K562 (cell line): ENCODE measurements around the gene SLC11A1. TPM values are rescaled to one million over a fixed set of nuclear protein-coding genes. Genes with fewer than 3 reads are reported as not detected.

Experiments used
- ETS2 ChIP-seq: IDR thresholded peaks from 2 replicates; pipeline ENCODE4 v1.6.1; 2016; ENCODE audit warnings: borderline replicate concordance, missing genetic modification characterization, mild to moderate bottlenecking, moderate library complexity, missing compliant biosample characterization; ENCODE audit not compliant: poor library complexity, severe bottlenecking
- ETV5 ChIP-seq: sonication (generic); formaldehyde crosslinking; IDR thresholded peaks from 2 replicates; pipeline ENCODE4 v1.4.0; 2020; ENCODE audit warnings: low read depth, mild to moderate bottlenecking, missing genetic modification reagents
- HCFC1 ChIP-seq: IDR thresholded peaks from 2 replicates; pipeline ENCODE4 v1.6.1; 2012; ENCODE audit warnings: low read depth, low read length, improper control_type of control experiment
- KLF6 ChIP-seq: fragments of 250-450 bp; sonication (Bioruptor Pico); IDR thresholded peaks from 2 replicates; pipeline ENCODE4 v1.4.0; 2020; ENCODE audit warnings: mild to moderate bottlenecking, moderate library complexity, borderline replicate concordance
- MIER1 ChIP-seq: fragments of 450-650 bp; IDR thresholded peaks from 2 replicates; pipeline ENCODE4 v1.6.1; 2016; ENCODE audit warnings: antibody characterized with exemption, mild to moderate bottlenecking, low read depth
- NKRF ChIP-seq: fragments of 450-650 bp; IDR thresholded peaks from 2 replicates; pipeline ENCODE4 v1.6.1; 2016; ENCODE audit warnings: borderline replicate concordance
- NR4A1 ChIP-seq, 2 experiments: fragments of 250-450 bp in 1 of 2; fragments of 450-650 bp in 1 of 2; sonication (Bioruptor Pico) in 1 of 2; IDR thresholded peaks; 2 replicates each; pipeline versions ENCODE4 v1.4.0 to v1.6.1; 2016 to 2020; ENCODE audit warnings: mild to moderate bottlenecking in 2 of 2, missing compliant biosample characterization in 1 of 2, missing genetic modification characterization in 1 of 2, moderate library complexity in 1 of 2
- PURB ChIP-seq: sonication (generic); formaldehyde crosslinking; IDR thresholded peaks from 2 replicates; pipeline ENCODE4 v1.9.0; 2021; ENCODE audit warnings: low read depth, mild to moderate bottlenecking, missing genetic modification reagents
- SMAD3 ChIP-seq: fragments of 450-650 bp; formaldehyde crosslinking; conservative IDR thresholded peaks from 2 replicates; pipeline ENCODE4 v1.4.0; 2020; ENCODE audit warnings: mild to moderate bottlenecking
- SRF ChIP-seq, 2 experiments: fragments of 250-450, 450-650 bp in 1 of 2; sonication (Bioruptor Pico) in 1 of 2; sonication (generic) in 1 of 2; formaldehyde crosslinking; IDR thresholded peaks; 2 replicates each; pipeline versions ENCODE4 v1.5.0 to v1.5.1; 2020 to 2022; ENCODE audit warnings: mild to moderate bottlenecking in 1 of 2, missing genetic modification reagents in 1 of 2
- STAG1 ChIP-seq: sonication (generic); formaldehyde crosslinking; IDR thresholded peaks from 2 replicates; pipeline ENCODE4 v1.5.0; 2020; ENCODE audit warnings: missing genetic modification reagents, borderline replicate concordance
- U2AF1 ChIP-seq: fragments of 200-400 bp; formaldehyde crosslinking; optimal IDR thresholded peaks from 2 replicates; pipeline ENCODE3; 2017; ENCODE audit warnings: mild to moderate bottlenecking, low read depth, low read length, moderate library complexity
- polyA plus RNA-seq, 8 experiments: library from polyadenylated mRNA; depleted of rRNA in 4 of 8; stranded (reverse) in 5 of 8; unstranded in 3 of 8; fragments of >200 nt; fragmentation: Nextera tagmentation in 2 of 8; fragmentation: Illumina TruSeq in 1 of 8; extraction: Ambion mirVana in 2 of 8; extraction: Trizol in 1 of 8; gene quantifications; 2 replicates each; pipeline versions ENCODE4 v1.2.1 to v1.2.3, GENCODE V29; 2011 to 2014; ENCODE audit warnings: inconsistent platforms in 1 of 8, missing spikeins in 1 of 8
- total RNA-seq, 7 experiments: library from RNA; depleted of rRNA in 6 of 7; stranded (reverse); fragments of >200 nt in 6 of 7; fragmentation: Illumina TruSeq in 2 of 7; extraction: Trizol in 2 of 7; gene quantifications; 2 replicates each; pipeline versions ENCODE4 v1.2.1 to v1.2.3, GENCODE V29; 2011 to 2021; ENCODE audit warnings: low replicate concordance in 1 of 7
- TF ChIP-seq, protein P1 (sequence below): fragments of 450-650 bp; IDR thresholded peaks from 2 replicates; pipeline ENCODE4 v1.6.1; 2016; ENCODE audit warnings: missing biosample characterization, missing genetic modification characterization
- TF ChIP-seq, protein P2 (sequence below): sonication (generic); formaldehyde crosslinking; IDR thresholded peaks from 2 replicates; pipeline ENCODE4 v1.8.1; 2022; ENCODE audit warnings: missing genetic modification reagents
- TF ChIP-seq, protein P3 (sequence below): sonication (generic); formaldehyde crosslinking; IDR thresholded peaks from 2 replicates; pipeline ENCODE4 v1.8.0; 2022; ENCODE audit warnings: missing genetic modification reagents, mild to moderate bottlenecking, borderline replicate concordance
- TF ChIP-seq, protein P4 (sequence below): fragments of 250-450 bp; sonication (Bioruptor Pico); IDR thresholded peaks from 2 replicates; pipeline ENCODE4 v1.5.0; 2021; ENCODE audit warnings: mild to moderate bottlenecking, borderline replicate concordance

Gene SLC11A1
- total and polyA plus RNA-seq, 9 of the 15 experiments (the other 6 are each of a cell fraction or from before 2014, with no cell fraction given): 0.35 to 1.6 (median 0.65) TPM

DNA sequence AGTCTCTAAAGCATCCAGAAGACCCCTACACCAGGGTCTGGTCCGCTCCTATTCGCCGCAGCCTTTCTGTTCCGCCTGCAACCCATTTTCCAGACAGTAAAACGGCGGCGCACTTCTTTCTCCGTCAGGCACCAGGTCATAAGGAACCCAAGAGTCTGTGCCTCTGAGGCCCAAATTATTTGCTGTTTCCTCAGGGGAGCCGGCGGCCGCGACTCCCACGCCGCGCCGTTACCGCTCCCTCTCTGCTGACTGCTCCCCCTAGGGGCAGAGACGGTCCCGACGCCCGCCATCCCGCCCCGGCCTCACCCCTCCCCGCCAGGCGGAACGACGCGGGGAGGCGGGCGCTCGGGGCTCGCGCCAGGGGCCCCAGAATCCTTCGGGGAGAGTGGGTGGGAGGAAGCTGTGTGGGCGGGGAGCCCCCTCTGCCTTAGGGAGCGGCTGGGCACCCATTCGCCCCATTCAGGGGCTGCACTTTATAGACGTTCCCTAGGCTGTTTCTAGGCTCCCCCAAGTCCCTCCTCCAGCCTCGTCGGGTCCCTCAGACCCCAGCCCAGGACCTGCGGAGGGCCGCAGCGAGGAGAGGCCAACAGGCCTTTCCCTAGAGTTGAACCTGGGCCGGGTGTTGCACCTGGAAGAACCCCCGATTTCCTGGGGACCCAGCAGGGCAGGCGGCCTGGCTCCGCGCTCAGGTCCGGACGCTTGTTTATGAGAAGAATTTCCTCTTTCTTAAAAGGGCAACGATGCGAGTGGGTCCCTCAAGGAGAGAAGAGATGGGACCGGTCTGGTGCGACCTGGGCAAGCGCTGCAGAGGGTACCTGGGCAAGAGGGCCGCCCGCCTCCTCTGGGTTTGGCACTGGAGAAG, 14.0 kb downstream of the SLC11A1 start (continued):
- no peak for TF ChIP-seq STAG1
- TF ChIP-seq U2AF1: no peak
- TF ChIP-seq, protein P1, sequence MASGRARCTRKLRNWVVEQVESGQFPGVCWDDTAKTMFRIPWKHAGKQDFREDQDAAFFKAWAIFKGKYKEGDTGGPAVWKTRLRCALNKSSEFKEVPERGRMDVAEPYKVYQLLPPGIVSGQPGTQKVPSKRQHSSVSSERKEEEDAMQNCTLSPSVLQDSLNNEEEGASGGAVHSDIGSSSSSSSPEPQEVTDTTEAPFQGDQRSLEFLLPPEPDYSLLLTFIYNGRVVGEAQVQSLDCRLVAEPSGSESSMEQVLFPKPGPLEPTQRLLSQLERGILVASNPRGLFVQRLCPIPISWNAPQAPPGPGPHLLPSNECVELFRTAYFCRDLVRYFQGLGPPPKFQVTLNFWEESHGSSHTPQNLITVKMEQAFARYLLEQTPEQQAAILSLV (tag): no peak
- TF ChIP-seq, protein P2, sequence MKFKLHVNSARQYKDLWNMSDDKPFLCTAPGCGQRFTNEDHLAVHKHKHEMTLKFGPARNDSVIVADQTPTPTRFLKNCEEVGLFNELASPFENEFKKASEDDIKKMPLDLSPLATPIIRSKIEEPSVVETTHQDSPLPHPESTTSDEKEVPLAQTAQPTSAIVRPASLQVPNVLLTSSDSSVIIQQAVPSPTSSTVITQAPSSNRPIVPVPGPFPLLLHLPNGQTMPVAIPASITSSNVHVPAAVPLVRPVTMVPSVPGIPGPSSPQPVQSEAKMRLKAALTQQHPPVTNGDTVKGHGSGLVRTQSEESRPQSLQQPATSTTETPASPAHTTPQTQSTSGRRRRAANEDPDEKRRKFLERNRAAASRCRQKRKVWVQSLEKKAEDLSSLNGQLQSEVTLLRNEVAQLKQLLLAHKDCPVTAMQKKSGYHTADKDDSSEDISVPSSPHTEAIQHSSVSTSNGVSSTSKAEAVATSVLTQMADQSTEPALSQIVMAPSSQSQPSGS (CRISPR knock-in tag): no peak
- no peak for TF ChIP-seq SMAD3 (CRISPR knock-in tag)
- TF ChIP-seq, protein P3, sequence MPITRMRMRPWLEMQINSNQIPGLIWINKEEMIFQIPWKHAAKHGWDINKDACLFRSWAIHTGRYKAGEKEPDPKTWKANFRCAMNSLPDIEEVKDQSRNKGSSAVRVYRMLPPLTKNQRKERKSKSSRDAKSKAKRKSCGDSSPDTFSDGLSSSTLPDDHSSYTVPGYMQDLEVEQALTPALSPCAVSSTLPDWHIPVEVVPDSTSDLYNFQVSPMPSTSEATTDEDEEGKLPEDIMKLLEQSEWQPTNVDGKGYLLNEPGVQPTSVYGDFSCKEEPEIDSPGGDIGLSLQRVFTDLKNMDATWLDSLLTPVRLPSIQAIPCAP (CRISPR knock-in tag): no peak
- TF ChIP-seq ETS2: no peak
- no peak for TF ChIP-seq NKRF
- peak; percentile 22; the same call in 1 of the 2 replicates for TF ChIP-seq NR4A1 (CRISPR knock-in tag; IDR thresholded peaks at IDR 0.05)
- no peak for TF ChIP-seq NR4A1 (tag; IDR thresholded peaks at IDR 0.05)
- peak; percentile 100 for TF ChIP-seq MIER1
- no peak for TF ChIP-seq PURB (CRISPR knock-in tag)
- TF ChIP-seq SRF (CRISPR knock-in tag; IDR thresholded peaks at IDR 0.05): peak in 1 of 2 experiments; percentile 63; a peak in 2 of 4 replicates
- TF ChIP-seq, protein P4, sequence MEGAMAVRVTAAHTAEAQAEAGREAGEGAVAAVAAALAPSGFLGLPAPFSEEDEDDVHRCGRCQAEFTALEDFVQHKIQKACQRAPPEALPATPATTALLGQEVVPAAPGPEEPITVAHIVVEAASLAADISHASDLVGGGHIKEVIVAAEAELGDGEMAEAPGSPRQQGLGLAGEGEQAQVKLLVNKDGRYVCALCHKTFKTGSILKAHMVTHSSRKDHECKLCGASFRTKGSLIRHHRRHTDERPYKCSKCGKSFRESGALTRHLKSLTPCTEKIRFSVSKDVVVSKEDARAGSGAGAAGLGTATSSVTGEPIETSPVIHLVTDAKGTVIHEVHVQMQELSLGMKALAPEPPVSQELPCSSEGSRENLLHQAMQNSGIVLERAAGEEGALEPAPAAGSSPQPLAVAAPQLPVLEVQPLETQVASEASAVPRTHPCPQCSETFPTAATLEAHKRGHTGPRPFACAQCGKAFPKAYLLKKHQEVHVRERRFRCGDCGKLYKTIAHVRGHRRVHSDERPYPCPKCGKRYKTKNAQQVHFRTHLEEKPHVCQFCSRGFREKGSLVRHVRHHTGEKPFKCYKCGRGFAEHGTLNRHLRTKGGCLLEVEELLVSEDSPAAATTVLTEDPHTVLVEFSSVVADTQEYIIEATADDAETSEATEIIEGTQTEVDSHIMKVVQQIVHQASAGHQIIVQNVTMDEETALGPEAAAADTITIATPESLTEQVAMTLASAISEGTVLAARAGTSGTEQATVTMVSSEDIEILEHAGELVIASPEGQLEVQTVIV (CRISPR knock-in tag): no peak
- TF ChIP-seq ETV5 (CRISPR knock-in tag): no peak
- TF ChIP-seq HCFC1: peak; percentile 59
- 0 out of 2 replicates have a peak, but pooled peaks have one; percentile 29 for TF ChIP-seq KLF6 (CRISPR knock-in tag)
